ENCODE results near the gene IFNL4.

- TF ChIP-seq EZH2 (IDR thresholded peaks at IDR 0.05; ENCODE audit: insufficient read depth, low read length), result no peak
- no peak for TF ChIP-seq CTCF (IDR thresholded peaks at IDR 0.05; ENCODE audit: insufficient read depth, low read depth, low read length)
Measured at GRCh38 chr19:39293394-39293793, 44.7 kb upstream of the IFNL4 start.

Measured in astrocyte (in vitro differentiated cells and primary cell).